ENCODE data around the gene MCTP1.

GRCh38 chr5:95229646-95230045 lies 55.2 kb downstream of the MCTP1 start:
- TF ChIP-seq CTCF (IDR thresholded peaks at IDR 0.05): no peak
- TF ChIP-seq EZH2 (IDR thresholded peaks at IDR 0.05): no peak

Measured in neural progenitor cell (in vitro differentiated cells).